HepG2 (cell line): ENCODE measurements around the gene TOM1L2. TPM values are rescaled to one million over a fixed set of nuclear protein-coding genes. Genes with fewer than 3 reads are reported as not detected.

Experiments used
- ETV5 ChIP-seq: IDR thresholded peaks from 2 replicates; pipeline ENCODE4 v1.6.1; 2018; ENCODE audit warnings: missing biosample characterization, missing genetic modification reagents, inconsistent platforms, borderline replicate concordance
- GTF2F1 ChIP-seq: fragments of 150-350 bp; IDR thresholded peaks from 2 replicates; pipeline ENCODE4 v1.6.1; 2014; ENCODE audit warnings: low read length
- HNRNPK ChIP-seq: fragments of 200-400 bp; formaldehyde crosslinking; IDR thresholded peaks from 2 replicates; pipeline ENCODE4 v1.6.1; 2018; ENCODE audit warnings: low read length, low read depth, moderate library complexity, mild to moderate bottlenecking; ENCODE audit not compliant: poor library complexity, severe bottlenecking
- KDM3A ChIP-seq: IDR thresholded peaks from 2 replicates; pipeline ENCODE4 v1.6.1; 2018; ENCODE audit warnings: low read depth, missing compliant biosample characterization
- MIER3 ChIP-seq: IDR thresholded peaks from 2 replicates; pipeline ENCODE4 v1.6.1; 2016; ENCODE audit warnings: missing compliant biosample characterization, borderline replicate concordance
- NR2F1 ChIP-seq, 2 experiments: fragments of 450-650 bp in 1 of 2; formaldehyde crosslinking in 1 of 2; IDR thresholded peaks; 2 replicates each; pipeline versions ENCODE4 v1.5.0 to v1.6.1; 2016 to 2020; ENCODE audit warnings: mild to moderate bottlenecking in 1 of 2, missing compliant biosample characterization in 1 of 2, missing genetic modification reagents in 1 of 2, moderate library complexity in 1 of 2
- NR2F6 ChIP-seq, 2 experiments: IDR thresholded peaks; 2 replicates each; pipeline ENCODE4 v1.6.1; 2016; ENCODE audit warnings: antibody characterized with exemption in 1 of 2, mild to moderate bottlenecking in 1 of 2
- RFX5 ChIP-seq: IDR thresholded peaks from 2 replicates; pipeline ENCODE4 v1.6.1; 2011; ENCODE audit warnings: low read depth, low read length, improper control_type of control experiment
- RNF2 ChIP-seq: fragments of 450-650 bp; conservative IDR thresholded peaks from 2 replicates; pipeline ENCODE4 v1.6.1; 2016; ENCODE audit warnings: low read depth
- SOX13 ChIP-seq, 3 experiments: fragments of 450-650 bp in 1 of 3; sonication (generic) in 1 of 3; formaldehyde crosslinking in 1 of 3; IDR thresholded peaks in 2 of 3; conservative IDR thresholded peaks in 1 of 3; 2 replicates each; pipeline versions ENCODE4 v1.5.0 to v1.6.1; 2016 to 2020; ENCODE audit warnings: antibody characterized with exemption in 1 of 3, mild to moderate bottlenecking in 1 of 3, missing compliant biosample characterization in 1 of 3, missing genetic modification reagents in 1 of 3, moderate library complexity in 1 of 3
- TGIF2 ChIP-seq: IDR thresholded peaks from 2 replicates; pipeline ENCODE4 v1.6.1; 2016; ENCODE audit warnings: control low read depth, missing compliant biosample characterization
- ZFX ChIP-seq: sonication (generic); formaldehyde crosslinking; IDR thresholded peaks from 2 replicates; pipeline ENCODE4 v1.4.0; 2020; ENCODE audit warnings: mild to moderate bottlenecking, low read depth, missing genetic modification reagents, moderate library complexity
- ZNF572 ChIP-seq: sonication (generic); formaldehyde crosslinking; IDR thresholded peaks from 2 replicates; pipeline ENCODE4 v1.5.1; 2020; ENCODE audit warnings: mild to moderate bottlenecking, missing genetic modification reagents
- ZNF773 ChIP-seq: sonication (generic); formaldehyde crosslinking; IDR thresholded peaks from 2 replicates; pipeline ENCODE4 v1.4.0; 2020; ENCODE audit warnings: missing genetic modification reagents, borderline replicate concordance
- polyA plus RNA-seq, 8 experiments: library from polyadenylated mRNA; depleted of rRNA in 3 of 8; stranded (reverse) in 7 of 8; unstranded in 1 of 8; fragments of >200 nt; fragmentation: Illumina TruSeq in 4 of 8; extraction: Trizol in 4 of 8; gene quantifications; 2 replicates each; pipeline versions ENCODE4 v1.2.1 to v1.2.3, GENCODE V29; 2011 to 2016; ENCODE audit warnings: low read depth in 4 of 8, missing spikeins in 1 of 8, mixed read lengths in 1 of 8; ENCODE audit not compliant: insufficient read depth in 1 of 8
- total RNA-seq, 5 experiments: library from RNA; depleted of rRNA; stranded (reverse); fragments of >200 nt; fragmentation: Illumina TruSeq; extraction: Trizol; gene quantifications; 2 replicates each; pipeline ENCODE4 v1.2.3, GENCODE V29; 2016; ENCODE audit warnings: low read depth in 1 of 5
- TF ChIP-seq, protein P1 (sequence below): IDR thresholded peaks from 2 replicates; pipeline ENCODE4 v1.6.1; 2016; ENCODE audit warnings: control low read depth
- TF ChIP-seq, protein P2 (sequence below): sonication (generic); formaldehyde crosslinking; IDR thresholded peaks from 2 replicates; pipeline ENCODE4 v1.5.0; 2020; ENCODE audit warnings: missing genetic modification reagents, mild to moderate bottlenecking, borderline replicate concordance
- TF ChIP-seq, protein P3 (sequence below): sonication (generic); formaldehyde crosslinking; conservative IDR thresholded peaks from 2 replicates; pipeline ENCODE4 v1.4.0; 2020; ENCODE audit warnings: mild to moderate bottlenecking, missing genetic modification reagents, moderate library complexity
- TF ChIP-seq, protein P4 (sequence below): sonication (generic); formaldehyde crosslinking; IDR thresholded peaks from 2 replicates; pipeline ENCODE4 v1.4.0; 2020; ENCODE audit warnings: missing genetic modification reagents, mild to moderate bottlenecking, borderline replicate concordance

The TOM1L2 gene
- total and polyA plus RNA-seq, 2 of the 13 experiments (the other 11 are each of a cell fraction or from before 2014, with no cell fraction given) = 4.7 to 7.4 TPM

DNA sequence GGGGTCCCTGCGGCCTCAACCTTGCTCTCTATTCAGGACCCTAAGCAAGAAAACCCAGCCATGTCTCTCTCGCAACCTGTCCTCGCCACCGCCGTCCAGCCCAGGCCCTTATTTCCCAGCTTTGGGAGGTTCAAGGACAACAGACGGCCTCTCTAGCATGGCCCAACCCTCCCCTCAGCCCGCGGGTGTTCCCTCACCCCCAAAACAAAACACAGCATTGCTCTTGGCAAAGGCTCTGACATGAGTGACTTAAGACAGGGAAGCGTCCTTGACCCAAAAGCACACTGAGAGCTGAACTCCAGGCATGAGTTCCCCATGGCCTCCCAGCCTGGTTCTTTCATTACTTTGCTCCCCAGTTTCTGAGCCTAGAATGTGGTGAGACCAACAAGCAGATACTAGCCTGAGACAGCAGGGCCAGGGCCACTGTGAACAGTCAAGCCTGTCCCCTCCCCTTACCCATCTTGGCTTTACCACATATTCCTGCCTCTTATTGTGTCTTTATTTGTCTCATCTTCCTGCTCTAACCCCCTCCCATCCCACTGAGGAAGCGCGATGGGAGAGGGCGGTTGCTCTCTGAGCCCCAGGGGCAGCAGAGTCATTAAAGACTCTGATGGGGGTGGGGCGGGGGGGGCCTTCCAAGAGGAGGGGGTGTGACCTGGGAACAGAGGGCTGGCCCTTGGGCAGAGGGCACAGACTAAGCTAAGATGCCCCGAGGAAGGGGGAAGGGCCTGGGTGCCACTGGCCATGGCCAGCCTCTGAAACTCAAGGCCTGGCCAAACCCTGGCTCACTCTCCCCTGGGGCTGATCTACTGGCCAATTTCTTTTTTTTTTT lies 147.2 kb downstream of the TOM1L2 start (continued):
- TF ChIP-seq SOX13 (IDR thresholded peaks at IDR 0.05) = no peak
- TF ChIP-seq SOX13 (CRISPR knock-in tag; conservative IDR thresholded peaks at IDR 0.05 in 1 of 2, IDR thresholded peaks at IDR 0.05 in 1 of 2) = no peak; a peak in 1 of 4 replicates
- TF ChIP-seq ZFX (CRISPR knock-in tag) = peak; percentile 59
- TF ChIP-seq, protein P1, sequence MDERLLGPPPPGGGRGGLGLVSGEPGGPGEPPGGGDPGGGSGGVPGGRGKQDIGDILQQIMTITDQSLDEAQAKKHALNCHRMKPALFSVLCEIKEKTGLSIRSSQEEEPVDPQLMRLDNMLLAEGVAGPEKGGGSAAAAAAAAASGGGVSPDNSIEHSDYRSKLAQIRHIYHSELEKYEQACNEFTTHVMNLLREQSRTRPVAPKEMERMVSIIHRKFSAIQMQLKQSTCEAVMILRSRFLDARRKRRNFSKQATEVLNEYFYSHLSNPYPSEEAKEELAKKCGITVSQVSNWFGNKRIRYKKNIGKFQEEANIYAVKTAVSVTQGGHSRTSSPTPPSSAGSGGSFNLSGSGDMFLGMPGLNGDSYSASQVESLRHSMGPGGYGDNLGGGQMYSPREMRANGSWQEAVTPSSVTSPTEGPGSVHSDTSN = no peak
- TF ChIP-seq NR2F1 (CRISPR knock-in tag; IDR thresholded peaks at IDR 0.05) = peak in 1 of 2 experiments; percentile 16; a peak in 1 of 4 replicates
- no peak for TF ChIP-seq RNF2
- TF ChIP-seq ETV5 (CRISPR knock-in tag) = no peak
- TF ChIP-seq, protein P2, sequence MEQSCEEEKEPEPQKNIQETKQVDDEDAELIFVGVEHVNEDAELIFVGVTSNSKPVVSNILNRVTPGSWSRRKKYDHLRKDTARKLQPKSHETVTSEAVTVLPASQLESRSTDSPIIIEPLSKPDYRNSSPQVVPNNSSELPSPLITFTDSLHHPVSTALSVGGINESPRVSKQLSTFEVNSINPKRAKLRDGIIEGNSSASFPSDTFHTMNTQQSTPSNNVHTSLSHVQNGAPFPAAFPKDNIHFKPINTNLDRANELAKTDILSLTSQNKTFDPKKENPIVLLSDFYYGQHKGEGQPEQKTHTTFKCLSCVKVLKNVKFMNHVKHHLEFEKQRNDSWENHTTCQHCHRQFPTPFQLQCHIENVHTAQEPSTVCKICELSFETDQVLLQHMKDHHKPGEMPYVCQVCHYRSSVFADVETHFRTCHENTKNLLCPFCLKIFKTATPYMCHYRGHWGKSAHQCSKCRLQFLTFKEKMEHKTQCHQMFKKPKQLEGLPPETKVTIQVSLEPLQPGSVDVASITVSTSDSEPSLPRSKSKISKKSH (CRISPR knock-in tag) = no peak
- TF ChIP-seq GTF2F1 = no peak
- TF ChIP-seq RFX5 = no peak
- no peak for TF ChIP-seq MIER3 (CRISPR knock-in tag)
- TF ChIP-seq TGIF2 (CRISPR knock-in tag) = 0 out of 2 replicates have a peak, but pooled peaks have one; percentile 17
- no peak for TF ChIP-seq KDM3A (CRISPR knock-in tag)
- TF ChIP-seq ZNF572 = 0 out of 2 replicates have a peak, but pooled peaks have one; percentile 8
- TF ChIP-seq HNRNPK = no peak
- TF ChIP-seq, protein P3, sequence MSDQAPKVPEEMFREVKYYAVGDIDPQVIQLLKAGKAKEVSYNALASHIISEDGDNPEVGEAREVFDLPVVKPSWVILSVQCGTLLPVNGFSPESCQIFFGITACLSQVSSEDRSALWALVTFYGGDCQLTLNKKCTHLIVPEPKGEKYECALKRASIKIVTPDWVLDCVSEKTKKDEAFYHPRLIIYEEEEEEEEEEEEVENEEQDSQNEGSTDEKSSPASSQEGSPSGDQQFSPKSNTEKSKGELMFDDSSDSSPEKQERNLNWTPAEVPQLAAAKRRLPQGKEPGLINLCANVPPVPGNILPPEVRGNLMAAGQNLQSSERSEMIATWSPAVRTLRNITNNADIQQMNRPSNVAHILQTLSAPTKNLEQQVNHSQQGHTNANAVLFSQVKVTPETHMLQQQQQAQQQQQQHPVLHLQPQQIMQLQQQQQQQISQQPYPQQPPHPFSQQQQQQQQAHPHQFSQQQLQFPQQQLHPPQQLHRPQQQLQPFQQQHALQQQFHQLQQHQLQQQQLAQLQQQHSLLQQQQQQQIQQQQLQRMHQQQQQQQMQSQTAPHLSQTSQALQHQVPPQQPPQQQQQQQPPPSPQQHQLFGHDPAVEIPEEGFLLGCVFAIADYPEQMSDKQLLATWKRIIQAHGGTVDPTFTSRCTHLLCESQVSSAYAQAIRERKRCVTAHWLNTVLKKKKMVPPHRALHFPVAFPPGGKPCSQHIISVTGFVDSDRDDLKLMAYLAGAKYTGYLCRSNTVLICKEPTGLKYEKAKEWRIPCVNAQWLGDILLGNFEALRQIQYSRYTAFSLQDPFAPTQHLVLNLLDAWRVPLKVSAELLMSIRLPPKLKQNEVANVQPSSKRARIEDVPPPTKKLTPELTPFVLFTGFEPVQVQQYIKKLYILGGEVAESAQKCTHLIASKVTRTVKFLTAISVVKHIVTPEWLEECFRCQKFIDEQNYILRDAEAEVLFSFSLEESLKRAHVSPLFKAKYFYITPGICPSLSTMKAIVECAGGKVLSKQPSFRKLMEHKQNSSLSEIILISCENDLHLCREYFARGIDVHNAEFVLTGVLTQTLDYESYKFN = 0 out of 2 replicates have a peak, but pooled peaks have one; percentile 13
- TF ChIP-seq, protein P4, sequence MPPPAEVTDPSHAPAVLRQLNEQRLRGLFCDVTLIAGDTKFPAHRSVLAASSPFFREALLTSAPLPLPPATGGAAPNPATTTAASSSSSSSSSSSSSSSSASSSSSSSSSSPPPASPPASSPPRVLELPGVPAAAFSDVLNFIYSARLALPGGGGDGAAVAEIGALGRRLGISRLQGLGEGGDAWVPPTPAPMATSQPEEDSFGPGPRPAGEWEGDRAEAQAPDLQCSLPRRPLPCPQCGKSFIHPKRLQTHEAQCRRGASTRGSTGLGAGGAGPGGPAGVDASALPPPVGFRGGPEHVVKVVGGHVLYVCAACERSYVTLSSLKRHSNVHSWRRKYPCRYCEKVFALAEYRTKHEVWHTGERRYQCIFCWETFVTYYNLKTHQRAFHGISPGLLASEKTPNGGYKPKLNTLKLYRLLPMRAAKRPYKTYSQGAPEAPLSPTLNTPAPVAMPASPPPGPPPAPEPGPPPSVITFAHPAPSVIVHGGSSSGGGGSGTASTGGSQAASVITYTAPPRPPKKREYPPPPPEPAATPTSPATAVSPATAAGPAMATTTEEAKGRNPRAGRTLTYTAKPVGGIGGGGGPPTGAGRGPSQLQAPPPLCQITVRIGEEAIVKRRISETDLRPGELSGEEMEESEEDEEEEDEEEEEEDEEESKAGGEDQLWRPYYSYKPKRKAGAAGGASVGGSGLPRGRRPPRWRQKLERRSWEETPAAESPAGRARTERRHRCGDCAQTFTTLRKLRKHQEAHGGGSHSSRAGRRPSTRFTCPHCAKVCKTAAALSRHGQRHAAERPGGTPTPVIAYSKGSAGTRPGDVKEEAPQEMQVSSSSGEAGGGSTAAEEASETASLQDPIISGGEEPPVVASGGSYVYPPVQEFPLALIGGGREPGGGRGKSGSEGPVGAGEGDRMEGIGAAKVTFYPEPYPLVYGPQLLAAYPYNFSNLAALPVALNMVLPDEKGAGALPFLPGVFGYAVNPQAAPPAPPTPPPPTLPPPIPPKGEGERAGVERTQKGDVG (CRISPR knock-in tag) = no peak
- TF ChIP-seq ZNF773 (CRISPR knock-in tag) = no peak
- peak; percentile 55; the same call in 1 of the 2 replicates for TF ChIP-seq NR2F6 (IDR thresholded peaks at IDR 0.05)
- no peak for TF ChIP-seq NR2F6 (CRISPR knock-in tag; IDR thresholded peaks at IDR 0.05)
